Adrenal gland (tissue), 5 donors: ENCODE data around the gene CAB39.

ENCODE experiments used
- CTCF ChIP-seq, 6 experiments: fragments of 450-650 bp in 4 of 6; fragments of 200-600 bp in 2 of 6; sonication (generic) in 1 of 6; IDR thresholded peaks; 1 replicate in 5 of 6; 2 replicates in 1 of 6; pipeline versions ENCODE4 v1.5.1 to v1.8.0; 2016 to 2021; ENCODE audit warnings: antibody characterized with exemption in 6 of 6, mild to moderate bottlenecking in 2 of 6, moderate library complexity in 1 of 6
- POLR2A ChIP-seq, 2 donors: fragments of 450-650 bp; IDR thresholded peaks; one replicate each; pipeline ENCODE4 v1.6.1; 2017; ENCODE audit warnings: antibody characterized with exemption in 2 of 2, mild to moderate bottlenecking in 2 of 2, moderate library complexity in 1 of 2
- donor health status: DM: no; HTN: no; CAD: no.

- TF ChIP-seq CTCF (IDR thresholded peaks at IDR 0.05) = no peak
- no peak for TF ChIP-seq POLR2A (IDR thresholded peaks at IDR 0.05)
These were observed 26.3 kb downstream of the CAB39 start for GRCh38 chr2:230738924-230739323.
